ENCODE measurements around the gene CHID1. TPM values are rescaled to one million over a fixed set of nuclear protein-coding genes. Genes with fewer than 3 reads are reported as not detected.

The CHID1 gene
- total and polyA plus RNA-seq, 9 of the 15 experiments (the other 6 are each of a cell fraction or from before 2014, with no cell fraction given) = 15.1 to 108 (median 39.8) TPM

DNA sequence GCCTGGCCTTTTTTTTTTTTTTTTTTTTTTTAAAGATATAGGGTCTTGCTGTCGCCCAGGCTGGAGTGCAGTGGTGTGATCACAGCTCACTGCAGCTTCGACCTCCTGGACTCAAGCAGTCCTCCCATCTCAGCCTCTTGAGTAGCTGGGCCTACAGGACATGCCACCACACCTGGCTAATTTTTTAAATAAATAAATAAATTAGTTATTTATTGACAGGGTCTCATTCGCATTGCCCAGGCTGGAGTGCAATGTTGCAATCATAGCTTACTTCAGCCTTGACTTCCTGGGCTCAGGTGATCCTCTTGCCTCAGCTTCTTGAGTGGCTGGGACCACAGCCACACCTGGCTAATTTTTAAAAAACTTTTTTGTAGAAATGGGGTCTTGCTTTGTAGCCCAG is 25.6 kb upstream of the CHID1 start:
- in situ Hi-C loops (cut with MboI) (no loop called here), intact Hi-C loops (cut with micrococcal nuclease) (no loop called here)
- FAIRE-seq = no peak
- no peaks in the 10 kb centered on the region for H4K20me1 ChIP-seq (replicated peaks; ENCODE audit: control insufficient read depth, insufficient read depth, low read length)
- H3K79me2 ChIP-seq (ENCODE audit: control insufficient read depth, insufficient read depth, low read length) = peaks cover 62% of the 10 kb centered on the region
- WGBS (ENCODE audit: insufficient coverage, low coverage, missing lambda C conversion rate) = 100% methylated on average over 1 of the region's 3 CpGs
- H3K27me3 ChIP-seq (ENCODE audit: control insufficient read depth in 2 of 2, insufficient read depth in 2 of 2, low read length in 2 of 2) = no peaks in the 10 kb centered on the region
- no peak for DNase-seq (ENCODE audit: extremely low read depth in 1 of 4, low spot score in 3 of 4)
- H3K9ac ChIP-seq (ENCODE audit: insufficient read depth in 1 of 2, low read depth in 2 of 2, low read length in 2 of 2) = no peak overlapping the region
- H2AFZ ChIP-seq (ENCODE audit: low read depth, low read length) = no peak overlapping the region
- no TSS peak for BruUV-seq (replicated peaks)
- peaks cover 10 to 22% of the 10 kb centered on the region in 2 experiments for H3K4me1 ChIP-seq (replicated peaks in 1 of 2; ENCODE audit: control insufficient read depth in 2 of 2, insufficient read depth in 2 of 2, low read length in 2 of 2)
- ATAC-seq = no peak
- H3K4me2 ChIP-seq (ENCODE audit: insufficient read depth, low read length) = no peak overlapping the region
- no peaks in the 10 kb centered on the region for H3K36me3 ChIP-seq (ENCODE audit: control insufficient read depth, insufficient read depth, low read length)
- no peak overlapping the region for H3K4me3 ChIP-seq
- ChIA-PET POLR2A (interaction anchor here (1.0 kb wide), 1 partner anchor 10 kb away, joined by 4 read pairs; no protein-coding TSS in a partner anchor), CTCF (ENCODE audit: low intra/inter-chr PET ratio) (no interaction called here)
- H3K9me3 ChIP-seq (replicated peaks; ENCODE audit: control insufficient read depth, insufficient read depth, low read depth, low read length) = no peaks in the 10 kb centered on the region
- H3K9me1 ChIP-seq (ENCODE audit: control insufficient read depth, insufficient read depth, low read length) = no peaks in the 10 kb centered on the region
- no peak overlapping the region for H3K27ac ChIP-seq (ENCODE audit: extremely low read depth, low read depth, low read length)
- TF ChIP-seq, protein P1, sequence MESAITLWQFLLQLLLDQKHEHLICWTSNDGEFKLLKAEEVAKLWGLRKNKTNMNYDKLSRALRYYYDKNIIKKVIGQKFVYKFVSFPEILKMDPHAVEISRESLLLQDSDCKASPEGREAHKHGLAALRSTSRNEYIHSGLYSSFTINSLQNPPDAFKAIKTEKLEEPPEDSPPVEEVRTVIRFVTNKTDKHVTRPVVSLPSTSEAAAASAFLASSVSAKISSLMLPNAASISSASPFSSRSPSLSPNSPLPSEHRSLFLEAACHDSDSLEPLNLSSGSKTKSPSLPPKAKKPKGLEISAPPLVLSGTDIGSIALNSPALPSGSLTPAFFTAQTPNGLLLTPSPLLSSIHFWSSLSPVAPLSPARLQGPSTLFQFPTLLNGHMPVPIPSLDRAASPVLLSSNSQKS (CRISPR knock-in tag; IDR thresholded peaks at IDR 0.05) = no peak
- TF ChIP-seq, protein P2, sequence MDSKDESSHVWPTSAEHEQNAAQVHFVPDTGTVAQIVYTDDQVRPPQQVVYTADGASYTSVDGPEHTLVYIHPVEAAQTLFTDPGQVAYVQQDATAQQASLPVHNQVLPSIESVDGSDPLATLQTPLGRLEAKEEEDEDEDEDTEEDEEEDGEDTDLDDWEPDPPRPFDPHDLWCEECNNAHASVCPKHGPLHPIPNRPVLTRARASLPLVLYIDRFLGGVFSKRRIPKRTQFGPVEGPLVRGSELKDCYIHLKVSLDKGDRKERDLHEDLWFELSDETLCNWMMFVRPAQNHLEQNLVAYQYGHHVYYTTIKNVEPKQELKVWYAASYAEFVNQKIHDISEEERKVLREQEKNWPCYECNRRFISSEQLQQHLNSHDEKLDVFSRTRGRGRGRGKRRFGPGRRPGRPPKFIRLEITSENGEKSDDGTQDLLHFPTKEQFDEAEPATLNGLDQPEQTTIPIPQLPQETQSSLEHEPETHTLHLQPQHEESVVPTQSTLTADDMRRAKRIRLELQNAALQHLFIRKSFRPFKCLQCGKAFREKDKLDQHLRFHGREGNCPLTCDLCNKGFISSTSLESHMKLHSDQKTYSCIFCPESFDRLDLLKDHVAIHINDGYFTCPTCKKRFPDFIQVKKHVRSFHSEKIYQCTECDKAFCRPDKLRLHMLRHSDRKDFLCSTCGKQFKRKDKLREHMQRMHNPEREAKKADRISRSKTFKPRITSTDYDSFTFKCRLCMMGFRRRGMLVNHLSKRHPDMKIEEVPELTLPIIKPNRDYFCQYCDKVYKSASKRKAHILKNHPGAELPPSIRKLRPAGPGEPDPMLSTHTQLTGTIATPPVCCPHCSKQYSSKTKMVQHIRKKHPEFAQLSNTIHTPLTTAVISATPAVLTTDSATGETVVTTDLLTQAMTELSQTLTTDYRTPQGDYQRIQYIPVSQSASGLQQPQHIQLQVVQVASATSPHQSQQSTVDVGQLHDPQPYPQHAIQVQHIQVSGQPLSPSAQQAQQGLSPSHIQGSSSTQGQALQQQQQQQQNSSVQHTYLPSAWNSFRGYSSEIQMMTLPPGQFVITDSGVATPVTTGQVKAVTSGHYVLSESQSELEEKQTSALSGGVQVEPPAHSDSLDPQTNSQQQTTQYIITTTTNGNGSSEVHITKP (IDR thresholded peaks at IDR 0.05; ENCODE audit: partially characterized antibody) = no peak
- TF ChIP-seq C11orf30 (IDR thresholded peaks at IDR 0.05; ENCODE audit: low read depth) = no peak
- no peak for TF ChIP-seq NR1H2 (CRISPR knock-in tag; IDR thresholded peaks at IDR 0.05)
- TF ChIP-seq TAF9B (IDR thresholded peaks at IDR 0.05; ENCODE audit: partially characterized antibody) = no peak
- TF ChIP-seq, protein P3, sequence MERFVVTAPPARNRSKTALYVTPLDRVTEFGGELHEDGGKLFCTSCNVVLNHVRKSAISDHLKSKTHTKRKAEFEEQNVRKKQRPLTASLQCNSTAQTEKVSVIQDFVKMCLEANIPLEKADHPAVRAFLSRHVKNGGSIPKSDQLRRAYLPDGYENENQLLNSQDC (CRISPR knock-in tag; IDR thresholded peaks at IDR 0.05) = no peak
- TF ChIP-seq, protein P4, sequence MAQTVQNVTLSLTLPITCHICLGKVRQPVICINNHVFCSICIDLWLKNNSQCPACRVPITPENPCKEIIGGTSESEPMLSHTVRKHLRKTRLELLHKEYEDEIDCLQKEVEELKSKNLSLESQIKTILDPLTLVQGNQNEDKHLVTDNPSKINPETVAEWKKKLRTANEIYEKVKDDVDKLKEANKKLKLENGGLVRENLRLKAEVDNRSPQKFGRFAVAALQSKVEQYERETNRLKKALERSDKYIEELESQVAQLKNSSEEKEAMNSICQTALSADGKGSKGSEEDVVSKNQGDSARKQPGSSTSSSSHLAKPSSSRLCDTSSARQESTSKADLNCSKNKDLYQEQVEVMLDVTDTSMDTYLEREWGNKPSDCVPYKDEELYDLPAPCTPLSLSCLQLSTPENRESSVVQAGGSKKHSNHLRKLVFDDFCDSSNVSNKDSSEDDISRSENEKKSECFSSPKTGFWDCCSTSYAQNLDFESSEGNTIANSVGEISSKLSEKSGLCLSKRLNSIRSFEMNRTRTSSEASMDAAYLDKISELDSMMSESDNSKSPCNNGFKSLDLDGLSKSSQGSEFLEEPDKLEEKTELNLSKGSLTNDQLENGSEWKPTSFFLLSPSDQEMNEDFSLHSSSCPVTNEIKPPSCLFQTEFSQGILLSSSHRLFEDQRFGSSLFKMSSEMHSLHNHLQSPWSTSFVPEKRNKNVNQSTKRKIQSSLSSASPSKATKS (CRISPR knock-in tag; IDR thresholded peaks at IDR 0.05) = no peak
- TF ChIP-seq, protein P5, sequence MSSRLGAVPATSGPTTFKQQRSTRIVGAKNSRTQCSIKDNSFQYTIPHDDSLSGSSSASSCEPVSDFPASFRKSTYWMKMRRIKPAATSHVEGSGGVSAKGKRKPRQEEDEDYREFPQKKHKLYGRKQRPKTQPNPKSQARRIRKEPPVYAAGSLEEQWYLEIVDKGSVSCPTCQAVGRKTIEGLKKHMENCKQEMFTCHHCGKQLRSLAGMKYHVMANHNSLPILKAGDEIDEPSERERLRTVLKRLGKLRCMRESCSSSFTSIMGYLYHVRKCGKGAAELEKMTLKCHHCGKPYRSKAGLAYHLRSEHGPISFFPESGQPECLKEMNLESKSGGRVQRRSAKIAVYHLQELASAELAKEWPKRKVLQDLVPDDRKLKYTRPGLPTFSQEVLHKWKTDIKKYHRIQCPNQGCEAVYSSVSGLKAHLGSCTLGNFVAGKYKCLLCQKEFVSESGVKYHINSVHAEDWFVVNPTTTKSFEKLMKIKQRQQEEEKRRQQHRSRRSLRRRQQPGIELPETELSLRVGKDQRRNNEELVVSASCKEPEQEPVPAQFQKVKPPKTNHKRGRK (tag; IDR thresholded peaks at IDR 0.05) = no peak
- no peak for TF ChIP-seq NFE2 (IDR thresholded peaks at IDR 0.05; ENCODE audit: low read depth)
